GM12878 (cell line): ENCODE results near the gene KCNK5. TPM values are rescaled to one million over a fixed set of nuclear protein-coding genes. Genes with fewer than 3 reads are reported as not detected.

Experiments
- ATAC-seq: fragments of 200-7000 bp; cut with Tn5 transposase; 3 replicates; pipeline ENCODE4 v1.9.1; 2020; ENCODE audit warnings: mild to moderate bottlenecking, moderate library complexity
- BruUV-seq: library from RNA; stranded (reverse); fragments of 400-500 nt; replicated peaks from 2 replicates; lab custom pipeline; 2021; lab: Mats Ljungman, UMichigan
- CTCF ChIA-PET: fragments of 300-600 bp; sonication (Branson Sonifier 250); formaldehyde crosslinking; extraction: SDS; loops from one replicate; lab custom pipeline; 2021; ENCODE audit warnings: inconsistent platforms; lab: Yijun Ruan, JAX
- POLR2A ChIA-PET: fragments of 350-600 bp; formaldehyde crosslinking; extraction: SDS; loops from one replicate; lab custom pipeline; 2021; ENCODE audit warnings: inconsistent platforms; lab: Charles Lee
- RAD21 ChIA-PET: fragments of 300-600 bp; sonication (Branson Sonifier 250); formaldehyde crosslinking; loops from one replicate; lab custom pipeline; 2023; ENCODE audit warnings: antibody characterized with exemption; ENCODE audit not compliant: unreplicated experiment; lab: Charles Lee
- SMC1A ChIA-PET: fragments of 300-600 bp; sonication (Branson Sonifier 250); formaldehyde crosslinking; loops from one replicate; lab custom pipeline; 2023; ENCODE audit not compliant: unreplicated experiment, uncharacterized antibody; lab: Charles Lee
- DNase-seq: peaks from one replicate; pipeline ENCODE4 v3.0.0-alpha.2; 2011; ENCODE audit warnings: low read depth, low spot score
- FAIRE-seq: peaks from 3 replicates; lab custom pipeline; 2011; peaks lifted over from hg19 to GRCh38; lab: Jason Lieb, UNC
- H2AFZ ChIP-seq: 2 replicates; pipeline ENCODE4 v1.6.0; 2011; ENCODE audit warnings: low read depth, low read length, control low read depth; ENCODE audit not compliant: control insufficient read depth
- H3K27ac ChIP-seq: 2 replicates; pipeline ENCODE4 v1.5.1; 2011; ENCODE audit warnings: control low read depth; ENCODE audit not compliant: control insufficient read depth, insufficient read depth
- H3K27me3 ChIP-seq, 2 experiments: replicated peaks in 1 of 2; 2 replicates each; pipeline versions ENCODE4 v1.6.0 to v1.6.1; 2011; ENCODE audit warnings: low read length in 1 of 2; ENCODE audit not compliant: control insufficient read depth in 2 of 2, insufficient read depth in 2 of 2
- H3K36me3 ChIP-seq, 2 experiments: 2 replicates each; pipeline ENCODE4 v1.5.1; 2011; ENCODE audit warnings: low read length in 1 of 2; ENCODE audit not compliant: control insufficient read depth in 2 of 2, insufficient read depth in 2 of 2
- H3K4me1 ChIP-seq: 2 replicates; pipeline ENCODE4 v1.6.1; 2011; ENCODE audit warnings: mild to moderate bottlenecking, low read length, moderate library complexity, mixed read lengths; ENCODE audit not compliant: control insufficient read depth, insufficient read depth
- H3K4me2 ChIP-seq: 2 replicates; pipeline ENCODE4 v1.6.0; 2011; ENCODE audit warnings: control low read depth; ENCODE audit not compliant: control insufficient read depth, insufficient read depth
- H3K4me3 ChIP-seq: fragments of 200-600 bp; sonication (generic); 2 replicates; pipeline ENCODE4 v1.5.1; 2016
- H3K79me2 ChIP-seq: 2 replicates; pipeline ENCODE4 v1.6.0; 2011; ENCODE audit warnings: low read length; ENCODE audit not compliant: control insufficient read depth, insufficient read depth
- H3K9ac ChIP-seq: 2 replicates; pipeline ENCODE4 v1.8.0; 2011; ENCODE audit warnings: low read length, control low read depth, mixed read lengths; ENCODE audit not compliant: control insufficient read depth, insufficient read depth
- H3K9me3 ChIP-seq: replicated peaks from 3 replicates; pipeline ENCODE4 v1.5.1; 2011; ENCODE audit warnings: mild to moderate bottlenecking, low read length; ENCODE audit not compliant: control insufficient read depth, insufficient read depth
- H4K20me1 ChIP-seq: 2 replicates; pipeline ENCODE4 v1.6.0; 2011; ENCODE audit not compliant: control insufficient read depth, insufficient read depth
- DPF2 ChIP-seq: fragments of 450-650 bp; IDR thresholded peaks from 2 replicates; pipeline ENCODE4 v1.6.1; 2017; ENCODE audit warnings: mild to moderate bottlenecking
- LARP7 ChIP-seq: fragments of 450-650 bp; IDR thresholded peaks from 2 replicates; pipeline ENCODE4 v1.6.1; 2017; ENCODE audit warnings: mild to moderate bottlenecking
- STAT1 ChIP-seq: fragments of 450-650 bp; conservative IDR thresholded peaks from 2 replicates; pipeline ENCODE4 v1.6.1; 2014; ENCODE audit warnings: antibody characterized with exemption, mild to moderate bottlenecking
- WGBS: methylation state at CpG from one replicate; pipeline ENCODE4 v1.1.6; 2016; ENCODE audit warnings: low lambda C conversion rate; ENCODE audit not compliant: insufficient replicate concordance, insufficient coverage; ENCODE audit errors: missing lambda C conversion rate; 5-methylcytosine and 5-hydroxymethylcytosine counted together
- in situ Hi-C: fragments of 300-500 bp; cut with MboI; formaldehyde crosslinking; loops from 9 replicates; pipeline ENCODE4 v1.14.3; 2018; ENCODE audit warnings: mixed read lengths
- intact Hi-C: fragments of 100-400 bp; cut with micrococcal nuclease; formaldehyde crosslinking; loops from one replicate; pipeline ENCODE4 v1.14.2; 2022; ENCODE audit not compliant: unreplicated experiment
- polyA plus RNA-seq, 11 experiments: library from polyadenylated mRNA; depleted of rRNA in 4 of 11; unstranded in 6 of 11; stranded (reverse) in 5 of 11; fragments of >200 nt; fragmentation: Nextera tagmentation in 4 of 11; fragmentation: Illumina TruSeq in 1 of 11; extraction: Ambion mirVana in 4 of 11; extraction: Trizol in 1 of 11; gene quantifications; 1 replicate in 1 of 11; 2 replicates in 10 of 11; pipeline versions ENCODE4 v1.2.1 to v1.2.3, GENCODE V29; 2011 to 2016; ENCODE audit warnings: inconsistent platforms in 2 of 11, missing spikeins in 2 of 11, low read depth in 1 of 11
- total RNA-seq, 4 experiments: library from RNA; depleted of rRNA in 3 of 4; stranded (reverse); fragments of >200 nt in 3 of 4; fragmentation: Illumina TruSeq in 1 of 4; extraction: Trizol in 1 of 4; gene quantifications; 2 replicates each; pipeline versions ENCODE4 v1.2.1 to v1.2.3, GENCODE V29; 2013 to 2021
- TF ChIP-seq, protein P1 (sequence below): fragments of 450-650 bp; IDR thresholded peaks from 2 replicates; pipeline ENCODE4 v1.6.1; 2016; ENCODE audit warnings: mild to moderate bottlenecking, moderate library complexity, borderline replicate concordance
- TF ChIP-seq, protein P2 (sequence below): fragments of 450-650 bp; formaldehyde crosslinking; IDR thresholded peaks from 2 replicates; pipeline ENCODE4 v1.5.0; 2022; ENCODE audit warnings: mild to moderate bottlenecking, missing genetic modification characterization

The KCNK5 gene
- total and polyA plus RNA-seq, 10 of the 15 experiments (the other 5 are each of a cell fraction or from before 2014, with no cell fraction given): 0.11 to 4.2 (median 2.1) TPM

DNA sequence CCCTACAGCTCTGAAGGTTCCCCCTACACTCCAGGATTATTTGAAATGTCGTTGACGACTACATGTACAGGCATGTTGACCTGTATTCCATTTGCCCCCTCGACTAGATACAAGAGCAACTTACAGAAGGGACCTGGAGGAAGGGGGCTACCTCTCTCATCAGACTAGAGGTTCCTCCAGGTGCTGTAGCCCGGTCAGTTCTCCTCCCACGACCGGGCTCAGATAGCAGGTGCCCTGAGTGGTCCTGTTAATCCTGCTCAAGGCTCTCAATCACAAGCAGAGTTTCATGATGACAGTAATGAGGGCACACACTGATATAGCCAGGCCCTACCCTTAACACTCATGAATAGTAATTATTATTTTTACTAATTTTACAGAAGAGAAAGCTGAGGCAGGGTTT lies 36.5 kb downstream of the KCNK5 start:
- no peaks in the 10 kb centered on the region for H3K27me3 ChIP-seq
- H3K9me3 ChIP-seq: no peaks in the 10 kb centered on the region
- BruUV-seq: no TSS peak
- CTCF ChIA-PET: interaction anchor here (0.6 to 1.8 kb wide), 4 partner anchors 24 to 374 kb away, joined by 3 to 5 read pairs (median 4); no protein-coding TSS in a partner anchor
- H3K4me2 ChIP-seq: no peak overlapping the region
- RAD21 ChIA-PET: no interaction called here
- H3K4me3 ChIP-seq: no peak overlapping the region
- DNase-seq (no peak), FAIRE-seq (no peak), ATAC-seq (no peak)
- SMC1A ChIA-PET: no interaction called here
- in situ Hi-C loops (no loop called here), intact Hi-C loops (no loop called here)
- no peak overlapping the region for H3K27ac ChIP-seq
- no peak overlapping the region for H2AFZ ChIP-seq
- WGBS: 66% methylated on average over 6 of the region's 6 CpGs
- no peak overlapping the region for H3K9ac ChIP-seq
- no peaks in the 10 kb centered on the region for H3K36me3 ChIP-seq
- H3K4me1 ChIP-seq: no peaks in the 10 kb centered on the region
- H4K20me1 ChIP-seq: no peaks in the 10 kb centered on the region
- TF ChIP-seq STAT1 (no peak), DPF2 (no peak), LARP7 (no peak)
- TF ChIP-seq, protein P1, sequence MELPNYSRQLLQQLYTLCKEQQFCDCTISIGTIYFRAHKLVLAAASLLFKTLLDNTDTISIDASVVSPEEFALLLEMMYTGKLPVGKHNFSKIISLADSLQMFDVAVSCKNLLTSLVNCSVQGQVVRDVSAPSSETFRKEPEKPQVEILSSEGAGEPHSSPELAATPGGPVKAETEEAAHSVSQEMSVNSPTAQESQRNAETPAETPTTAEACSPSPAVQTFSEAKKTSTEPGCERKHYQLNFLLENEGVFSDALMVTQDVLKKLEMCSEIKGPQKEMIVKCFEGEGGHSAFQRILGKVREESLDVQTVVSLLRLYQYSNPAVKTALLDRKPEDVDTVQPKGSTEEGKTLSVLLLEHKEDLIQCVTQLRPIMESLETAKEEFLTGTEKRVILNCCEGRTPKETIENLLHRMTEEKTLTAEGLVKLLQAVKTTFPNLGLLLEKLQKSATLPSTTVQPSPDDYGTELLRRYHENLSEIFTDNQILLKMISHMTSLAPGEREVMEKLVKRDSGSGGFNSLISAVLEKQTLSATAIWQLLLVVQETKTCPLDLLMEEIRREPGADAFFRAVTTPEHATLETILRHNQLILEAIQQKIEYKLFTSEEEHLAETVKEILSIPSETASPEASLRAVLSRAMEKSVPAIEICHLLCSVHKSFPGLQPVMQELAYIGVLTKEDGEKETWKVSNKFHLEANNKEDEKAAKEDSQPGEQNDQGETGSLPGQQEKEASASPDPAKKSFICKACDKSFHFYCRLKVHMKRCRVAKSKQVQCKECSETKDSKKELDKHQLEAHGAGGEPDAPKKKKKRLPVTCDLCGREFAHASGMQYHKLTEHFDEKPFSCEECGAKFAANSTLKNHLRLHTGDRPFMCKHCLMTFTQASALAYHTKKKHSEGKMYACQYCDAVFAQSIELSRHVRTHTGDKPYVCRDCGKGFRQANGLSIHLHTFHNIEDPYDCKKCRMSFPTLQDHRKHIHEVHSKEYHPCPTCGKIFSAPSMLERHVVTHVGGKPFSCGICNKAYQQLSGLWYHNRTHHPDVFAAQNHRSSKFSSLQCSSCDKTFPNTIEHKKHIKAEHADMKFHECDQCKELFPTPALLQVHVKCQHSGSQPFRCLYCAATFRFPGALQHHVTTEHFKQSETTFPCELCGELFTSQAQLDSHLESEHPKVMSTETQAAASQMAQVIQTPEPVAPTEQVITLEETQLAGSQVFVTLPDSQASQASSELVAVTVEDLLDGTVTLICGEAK: no peak
- TF ChIP-seq, protein P2, sequence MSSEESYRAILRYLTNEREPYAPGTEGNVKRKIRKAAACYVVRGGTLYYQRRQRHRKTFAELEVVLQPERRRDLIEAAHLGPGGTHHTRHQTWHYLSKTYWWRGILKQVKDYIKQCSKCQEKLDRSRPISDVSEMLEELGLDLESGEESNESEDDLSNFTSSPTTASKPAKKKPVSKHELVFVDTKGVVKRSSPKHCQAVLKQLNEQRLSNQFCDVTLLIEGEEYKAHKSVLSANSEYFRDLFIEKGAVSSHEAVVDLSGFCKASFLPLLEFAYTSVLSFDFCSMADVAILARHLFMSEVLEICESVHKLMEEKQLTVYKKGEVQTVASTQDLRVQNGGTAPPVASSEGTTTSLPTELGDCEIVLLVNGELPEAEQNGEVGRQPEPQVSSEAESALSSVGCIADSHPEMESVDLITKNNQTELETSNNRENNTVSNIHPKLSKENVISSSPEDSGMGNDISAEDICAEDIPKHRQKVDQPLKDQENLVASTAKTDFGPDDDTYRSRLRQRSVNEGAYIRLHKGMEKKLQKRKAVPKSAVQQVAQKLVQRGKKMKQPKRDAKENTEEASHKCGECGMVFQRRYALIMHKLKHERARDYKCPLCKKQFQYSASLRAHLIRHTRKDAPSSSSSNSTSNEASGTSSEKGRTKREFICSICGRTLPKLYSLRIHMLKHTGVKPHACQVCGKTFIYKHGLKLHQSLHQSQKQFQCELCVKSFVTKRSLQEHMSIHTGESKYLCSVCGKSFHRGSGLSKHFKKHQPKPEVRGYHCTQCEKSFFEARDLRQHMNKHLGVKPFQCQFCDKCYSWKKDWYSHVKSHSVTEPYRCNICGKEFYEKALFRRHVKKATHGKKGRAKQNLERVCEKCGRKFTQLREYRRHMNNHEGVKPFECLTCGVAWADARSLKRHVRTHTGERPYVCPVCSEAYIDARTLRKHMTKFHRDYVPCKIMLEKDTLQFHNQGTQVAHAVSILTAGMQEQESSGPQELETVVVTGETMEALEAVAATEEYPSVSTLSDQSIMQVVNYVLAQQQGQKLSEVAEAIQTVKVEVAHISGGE (CRISPR knock-in tag): no peak
- H3K79me2 ChIP-seq: no peaks in the 10 kb centered on the region
- POLR2A ChIA-PET: interaction anchor here (0.7 kb wide), 1 partner anchor 12 kb away, joined by 5 read pairs; no protein-coding TSS in a partner anchor
